Smooth muscle cell (in vitro differentiated cells): ENCODE data around the gene CCDC117. TPM values are rescaled to one million over a fixed set of nuclear protein-coding genes. Genes with fewer than 3 reads are reported as not detected.

ENCODE experiments used
- DNase-seq: peaks from one replicate; lab custom pipeline; 2025; ENCODE audit not compliant: unreplicated experiment; lab: John Stamatoyannopoulos, UW
- H2AFZ ChIP-seq: fragments of 200-600 bp; sonication (generic); 2 replicates; pipeline ENCODE4 v1.6.0; 2016; ENCODE audit warnings: antibody characterized with exemption, low read depth, mild to moderate bottlenecking
- H3F3A ChIP-seq: fragments of 200-600 bp; sonication (generic); 2 replicates; pipeline ENCODE4 v1.6.0; 2017; ENCODE audit warnings: antibody characterized with exemption, low read depth
- H3K27ac ChIP-seq: fragments of 200-600 bp; sonication (generic); 2 replicates; pipeline ENCODE4 v1.5.1; 2016; ENCODE audit warnings: low read depth, mild to moderate bottlenecking
- H3K27me3 ChIP-seq: fragments of 200-600 bp; sonication (generic); 2 replicates; pipeline ENCODE4 v1.6.1; 2016; ENCODE audit warnings: low read depth, mild to moderate bottlenecking
- H3K36me3 ChIP-seq: fragments of 200-600 bp; sonication (generic); 2 replicates; pipeline ENCODE4 v1.5.1; 2016; ENCODE audit warnings: low read depth
- H3K4me1 ChIP-seq: fragments of 200-600 bp; sonication (generic); 2 replicates; pipeline ENCODE4 v1.5.1; 2016; ENCODE audit warnings: low read depth
- H3K4me2 ChIP-seq: fragments of 200-600 bp; sonication (generic); 2 replicates; pipeline ENCODE4 v1.6.0; 2016; ENCODE audit warnings: mild to moderate bottlenecking
- H3K4me3 ChIP-seq: fragments of 200-600 bp; sonication (generic); 2 replicates; pipeline ENCODE4 v1.5.1; 2016; ENCODE audit warnings: mild to moderate bottlenecking
- H3K79me2 ChIP-seq: fragments of 200-600 bp; sonication (generic); 2 replicates; pipeline ENCODE4 v1.6.0; 2016; ENCODE audit warnings: low read depth, mild to moderate bottlenecking
- H3K9ac ChIP-seq: fragments of 200-600 bp; sonication (generic); 2 replicates; pipeline ENCODE4 v1.6.0; 2016; ENCODE audit warnings: low read depth
- H3K9me3 ChIP-seq: fragments of 200-600 bp; sonication (generic); replicated peaks from 2 replicates; pipeline ENCODE4 v1.5.1; 2016; ENCODE audit warnings: low read depth
- H4K20me1 ChIP-seq: fragments of 200-600 bp; sonication (generic); 2 replicates; pipeline ENCODE4 v1.6.0; 2016; ENCODE audit warnings: low read depth
- WGBS: methylation state at CpG from one replicate; pipeline ENCODE4 v1.1.7; 2016; ENCODE audit warnings: low lambda C conversion rate; 5-methylcytosine and 5-hydroxymethylcytosine counted together
- polyA plus RNA-seq: library from polyadenylated mRNA; unstranded; fragments of >200 nt; fragmentation: Nextera tagmentation; extraction: Ambion mirVana; gene quantifications from 2 replicates; pipeline ENCODE4 v1.2.1, GENCODE V29; 2016
- total RNA-seq: library from RNA; depleted of rRNA; stranded (reverse); fragments of >200 nt; gene quantifications from 2 replicates; pipeline ENCODE4 v1.2.3, GENCODE V29; 2014
- TF ChIP-seq, protein P1 (sequence below): fragments of 200-600 bp; sonication (generic); IDR thresholded peaks from 2 replicates; pipeline ENCODE4 v1.5.1; 2017; ENCODE audit warnings: borderline replicate concordance, mild to moderate bottlenecking, antibody characterized with exemption; ENCODE audit not compliant: insufficient read depth, poor library complexity, severe bottlenecking

The CCDC117 gene
- total and polyA plus RNA-seq, 2 experiments from 2014 or later: 17.3 to 30.8 TPM

- no peak overlapping the region for H2AFZ ChIP-seq
- H3K4me2 ChIP-seq: no peak overlapping the region
- H3K9ac ChIP-seq: no peak overlapping the region
- H3K4me3 ChIP-seq: no peak overlapping the region
- TF ChIP-seq, protein P1, sequence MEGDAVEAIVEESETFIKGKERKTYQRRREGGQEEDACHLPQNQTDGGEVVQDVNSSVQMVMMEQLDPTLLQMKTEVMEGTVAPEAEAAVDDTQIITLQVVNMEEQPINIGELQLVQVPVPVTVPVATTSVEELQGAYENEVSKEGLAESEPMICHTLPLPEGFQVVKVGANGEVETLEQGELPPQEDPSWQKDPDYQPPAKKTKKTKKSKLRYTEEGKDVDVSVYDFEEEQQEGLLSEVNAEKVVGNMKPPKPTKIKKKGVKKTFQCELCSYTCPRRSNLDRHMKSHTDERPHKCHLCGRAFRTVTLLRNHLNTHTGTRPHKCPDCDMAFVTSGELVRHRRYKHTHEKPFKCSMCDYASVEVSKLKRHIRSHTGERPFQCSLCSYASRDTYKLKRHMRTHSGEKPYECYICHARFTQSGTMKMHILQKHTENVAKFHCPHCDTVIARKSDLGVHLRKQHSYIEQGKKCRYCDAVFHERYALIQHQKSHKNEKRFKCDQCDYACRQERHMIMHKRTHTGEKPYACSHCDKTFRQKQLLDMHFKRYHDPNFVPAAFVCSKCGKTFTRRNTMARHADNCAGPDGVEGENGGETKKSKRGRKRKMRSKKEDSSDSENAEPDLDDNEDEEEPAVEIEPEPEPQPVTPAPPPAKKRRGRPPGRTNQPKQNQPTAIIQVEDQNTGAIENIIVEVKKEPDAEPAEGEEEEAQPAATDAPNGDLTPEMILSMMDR: no peak
- H3K4me1 ChIP-seq: peaks cover 3% of the 10 kb centered on the region
- H3K36me3 ChIP-seq: no peaks in the 10 kb centered on the region
- H3K27me3 ChIP-seq: no peaks in the 10 kb centered on the region
- no peak overlapping the region for H3K27ac ChIP-seq
- WGBS: 96% methylated on average over 7 of the region's 7 CpGs
- no peaks in the 10 kb centered on the region for H3K79me2 ChIP-seq
- no peak for DNase-seq
- no peaks in the 10 kb centered on the region for H3F3A ChIP-seq
- H3K9me3 ChIP-seq: no peaks in the 10 kb centered on the region
- peaks cover 8% of the 10 kb centered on the region for H4K20me1 ChIP-seq
Measured at GRCh38 chr22:28826921-28827320, 54.4 kb downstream of the CCDC117 start.

- no peak overlapping the region for H3K9ac ChIP-seq
- H2AFZ ChIP-seq: no peak overlapping the region
- H3K9me3 ChIP-seq: no peaks in the 10 kb centered on the region
- H3K27me3 ChIP-seq: no peaks in the 10 kb centered on the region
- 52% methylated on average over 12 of the region's 12 CpGs for WGBS
- H3K4me2 ChIP-seq: no peak overlapping the region
- no peaks in the 10 kb centered on the region for H3K79me2 ChIP-seq
- no peaks in the 10 kb centered on the region for H3F3A ChIP-seq
- TF ChIP-seq, protein P1: peak; percentile 93
- H3K4me3 ChIP-seq: no peak overlapping the region
- peak; percentile 4 for DNase-seq
- no peak overlapping the region for H3K27ac ChIP-seq
- H3K4me1 ChIP-seq: no peaks in the 10 kb centered on the region
- H3K36me3 ChIP-seq: no peaks in the 10 kb centered on the region
- H4K20me1 ChIP-seq: peaks cover 8% of the 10 kb centered on the region
Measured at GRCh38 chr22:28829358-28830181, 57.1 kb downstream of the CCDC117 start.

DNA sequence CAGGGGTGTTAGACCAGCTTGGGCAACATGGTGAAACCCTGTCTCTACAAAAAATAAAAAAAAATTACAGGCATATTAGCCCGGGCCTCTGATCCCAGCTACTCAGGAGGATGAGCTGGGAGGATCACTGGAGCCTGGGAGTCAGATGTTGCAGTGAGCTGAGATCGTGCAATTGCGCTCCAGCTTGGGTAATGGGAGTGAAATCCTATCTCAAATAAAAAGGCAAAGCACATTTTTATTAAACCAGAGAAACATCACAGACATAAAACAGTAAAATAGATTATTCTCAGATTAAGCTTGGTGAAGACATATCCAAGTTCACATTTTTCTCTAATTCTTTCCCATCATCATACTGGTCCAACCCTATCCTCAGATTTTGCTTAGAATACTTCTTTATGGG lies 57.9 kb downstream of the CCDC117 start:
- Histone ChIP-seq H3F3A (no peaks in the 10 kb centered on the region), H3K27me3 (no peaks in the 10 kb centered on the region), H3K79me2 (no peaks in the 10 kb centered on the region), H3K4me2 (no peak overlapping the region), H2AFZ (no peak overlapping the region), H3K36me3 (no peaks in the 10 kb centered on the region), H3K9me3 (no peaks in the 10 kb centered on the region), H3K4me1 (no peaks in the 10 kb centered on the region), H3K4me3 (no peak overlapping the region), H3K9ac (no peak overlapping the region), H3K27ac (no peak overlapping the region), H4K20me1 (peaks cover 8% of the 10 kb centered on the region)
- TF ChIP-seq, protein P1: no peak
- 97% methylated on average over 3 of the region's 3 CpGs for WGBS
- DNase-seq: no peak
